ENCODE results near the gene YEATS2. TPM values are rescaled to one million over a fixed set of nuclear protein-coding genes. Genes with fewer than 3 reads are reported as not detected.

The YEATS2 gene
- total RNA-seq, 1 experiment from 2014 or later = 57.4 TPM

GRCh38 chr3:183812761-183813445, 115.3 kb downstream of the YEATS2 start:
- BruUV-seq (replicated peaks) = no TSS peak
- H3K4me3 Mint-ChIP-seq (ENCODE audit: low read depth, unreplicated experiment) = no peak overlapping the region
- H3K27me3 Mint-ChIP-seq (ENCODE audit: unreplicated experiment) = no peaks in the 10 kb centered on the region
- H3K4me1 Mint-ChIP-seq (ENCODE audit: low read depth, unreplicated experiment) = no peaks in the 10 kb centered on the region
- CTCF ChIA-PET = no interaction called here
- TF ChIP-seq CTCF (IDR thresholded peaks at IDR 0.05; ENCODE audit: unreplicated experiment) = no peak
- H3K36me3 Mint-ChIP-seq (ENCODE audit: insufficient read depth, unreplicated experiment) = peaks cover 42% of the 10 kb centered on the region
- intact Hi-C loops (cut with micrococcal nuclease; ENCODE audit: unreplicated experiment) = no loop called here
- no peaks in the 10 kb centered on the region for H3K9me3 Mint-ChIP-seq (ENCODE audit: low read depth, unreplicated experiment)
- DNase-seq = no peak
- no peak overlapping the region for H3K27ac Mint-ChIP-seq (ENCODE audit: unreplicated experiment)

- no peak for TF ChIP-seq CTCF (IDR thresholded peaks at IDR 0.05; ENCODE audit: unreplicated experiment)
- no peaks in the 10 kb centered on the region for H3K27me3 Mint-ChIP-seq (ENCODE audit: unreplicated experiment)
- no peak overlapping the region for H3K4me3 Mint-ChIP-seq (ENCODE audit: low read depth, unreplicated experiment)
- peaks cover 40% of the 10 kb centered on the region for H3K36me3 Mint-ChIP-seq (ENCODE audit: insufficient read depth, unreplicated experiment)
- H3K27ac Mint-ChIP-seq (ENCODE audit: unreplicated experiment) = peak overlapping the region; percentile 19
- H3K9me3 Mint-ChIP-seq (ENCODE audit: low read depth, unreplicated experiment) = no peaks in the 10 kb centered on the region
- CTCF ChIA-PET = interaction anchor here (0.5 to 0.7 kb wide), 2 partner anchors 19 to 535 kb away, joined by 3 to 7 read pairs; no protein-coding TSS in a partner anchor
- DNase-seq = no peak
- no peaks in the 10 kb centered on the region for H3K4me1 Mint-ChIP-seq (ENCODE audit: low read depth, unreplicated experiment)
- intact Hi-C loops (cut with micrococcal nuclease; ENCODE audit: unreplicated experiment) = no loop called here
- no TSS peak for BruUV-seq (replicated peaks)
These were observed 116.6 kb downstream of the YEATS2 start for GRCh38 chr3:183814240-183814639.

- H3K4me3 Mint-ChIP-seq (ENCODE audit: low read depth, unreplicated experiment) = no peak overlapping the region
- BruUV-seq (replicated peaks) = no TSS peak
- no peaks in the 10 kb centered on the region for H3K9me3 Mint-ChIP-seq (ENCODE audit: low read depth, unreplicated experiment)
- no peak overlapping the region for H3K27ac Mint-ChIP-seq (ENCODE audit: unreplicated experiment)
- H3K36me3 Mint-ChIP-seq (ENCODE audit: insufficient read depth, unreplicated experiment) = peaks cover 41% of the 10 kb centered on the region
- intact Hi-C loops (cut with micrococcal nuclease; ENCODE audit: unreplicated experiment) = no loop called here
- H3K4me1 Mint-ChIP-seq (ENCODE audit: low read depth, unreplicated experiment) = no peaks in the 10 kb centered on the region
- TF ChIP-seq CTCF (IDR thresholded peaks at IDR 0.05; ENCODE audit: unreplicated experiment) = no peak
- CTCF ChIA-PET = interaction anchor here (0.6 kb wide), 2 partner anchors 343 to 437 kb away, joined by 4 to 8 read pairs; no protein-coding TSS in a partner anchor
- no peak for DNase-seq
- no peaks in the 10 kb centered on the region for H3K27me3 Mint-ChIP-seq (ENCODE audit: unreplicated experiment)
These were observed 118.0 kb downstream of the YEATS2 start for GRCh38 chr3:183815563-183815940.

- Mint-ChIP-seq H3K4me1 (ENCODE audit: low read depth, unreplicated experiment) (no peaks in the 10 kb centered on the region), H3K9me3 (ENCODE audit: low read depth, unreplicated experiment) (no peaks in the 10 kb centered on the region), H3K27me3 (ENCODE audit: unreplicated experiment) (no peaks in the 10 kb centered on the region), H3K27ac (ENCODE audit: unreplicated experiment) (no peak overlapping the region), H3K4me3 (ENCODE audit: low read depth, unreplicated experiment) (no peak overlapping the region), H3K36me3 (ENCODE audit: insufficient read depth, unreplicated experiment) (peaks cover 41% of the 10 kb centered on the region)
- DNase-seq = no peak
- no TSS peak for BruUV-seq (replicated peaks)
- CTCF ChIA-PET = interaction anchor here (0.6 kb wide), 1 partner anchor 344 kb away, joined by 4 read pairs; no protein-coding TSS in a partner anchor
- intact Hi-C loops (cut with micrococcal nuclease; ENCODE audit: unreplicated experiment) = no loop called here
- no peak for TF ChIP-seq CTCF (IDR thresholded peaks at IDR 0.05; ENCODE audit: unreplicated experiment)
These were observed 118.4 kb downstream of the YEATS2 start for GRCh38 chr3:183815951-183816475.

All from Calu3 (cell line).